ENCODE measurements around the gene DENND1C. TPM values are rescaled to one million over a fixed set of nuclear protein-coding genes. Genes with fewer than 3 reads are reported as not detected.
"Not testable (repeated sequence)": the region's sequence is repeated elsewhere in the genome, so short reads cannot be mapped to it uniquely, and the experiment has no call there.

Gene DENND1C
- polyA plus RNA-seq, 3 donors, result 11.2 to 60.2 (median 20.5) TPM

DNA sequence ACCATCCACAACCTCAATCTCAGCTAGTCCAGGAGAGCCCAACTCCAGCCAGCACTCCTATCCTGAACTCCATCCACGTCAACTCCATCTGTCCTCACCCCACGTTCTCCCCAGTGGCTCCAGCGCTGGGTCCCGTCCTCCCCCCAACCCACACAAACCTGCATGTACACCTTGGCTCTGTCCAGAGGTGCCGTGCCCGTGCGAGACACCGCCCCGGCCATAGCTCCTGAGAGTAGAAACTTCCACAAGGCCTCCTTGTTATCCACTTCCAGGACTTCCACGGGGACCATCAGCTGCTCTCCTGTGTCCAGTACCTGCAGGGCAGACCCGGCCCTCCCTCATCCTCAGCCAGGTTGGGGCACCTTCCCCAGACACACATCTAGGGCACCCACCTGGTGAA is 49.7 kb downstream of the DENND1C start:
- Histone ChIP-seq H3K27ac (ENCODE audit: low read depth in 1 of 2, low read length in 2 of 2) (no peak overlapping the region), H3K9ac (ENCODE audit: insufficient read depth, low read length, poor library complexity, severe bottlenecking) (no peak overlapping the region), H3K9me3 (replicated peaks in 1 of 2; ENCODE audit: control insufficient read depth in 1 of 2, insufficient read depth in 1 of 2, low read length in 2 of 2) (no peaks in the 10 kb centered on the region), H3K4me1 (ENCODE audit: control insufficient read depth in 1 of 2, insufficient read depth in 2 of 2, low read length in 2 of 2) (peaks cover 0 to 5% of the 10 kb centered on the region in 2 donors), H3K79me2 (ENCODE audit: insufficient read depth, low read length) (no peaks in the 10 kb centered on the region), H2AFZ (ENCODE audit: insufficient read depth, low read depth, low read length, poor library complexity, severe bottlenecking) (no peak overlapping the region), H3K4me2 (replicated peaks; ENCODE audit: extremely low read depth, low read length, poor library complexity, severe bottlenecking) (no peak overlapping the region), H3K36me3 (replicated peaks in 1 of 2; ENCODE audit: control insufficient read depth in 1 of 2, insufficient read depth in 2 of 2, low read length in 2 of 2) (no peaks in the 10 kb centered on the region), H3K4me3 (replicated peaks in 1 of 3; ENCODE audit: low read depth in 2 of 3, low read length in 3 of 3) (no peak overlapping the region), H4K20me1 (ENCODE audit: insufficient read depth, low read length) (no peaks in the 10 kb centered on the region), H3K27me3 (ENCODE audit: control insufficient read depth in 2 of 2, insufficient read depth in 2 of 2, low read length in 2 of 2) (no peaks in the 10 kb centered on the region)
- 95% methylated on average over 11 of the region's 11 CpGs for WGBS (ENCODE audit: insufficient coverage)
- H3K36me3 Mint-ChIP-seq, result no peaks in the 10 kb centered on the region
- H3K9me3 Mint-ChIP-seq, result peaks cover 0 to 3% (median 0%) of the 10 kb centered on the region in 7 donors
- H3K27ac Mint-ChIP-seq, result no peak overlapping the region
- H3K4me3 Mint-ChIP-seq, result no peak overlapping the region
- peaks cover 5% of the 10 kb centered on the region for H3K4me1 Mint-ChIP-seq
- no peak for DNase-seq
- TF ChIP-seq, protein P1, sequence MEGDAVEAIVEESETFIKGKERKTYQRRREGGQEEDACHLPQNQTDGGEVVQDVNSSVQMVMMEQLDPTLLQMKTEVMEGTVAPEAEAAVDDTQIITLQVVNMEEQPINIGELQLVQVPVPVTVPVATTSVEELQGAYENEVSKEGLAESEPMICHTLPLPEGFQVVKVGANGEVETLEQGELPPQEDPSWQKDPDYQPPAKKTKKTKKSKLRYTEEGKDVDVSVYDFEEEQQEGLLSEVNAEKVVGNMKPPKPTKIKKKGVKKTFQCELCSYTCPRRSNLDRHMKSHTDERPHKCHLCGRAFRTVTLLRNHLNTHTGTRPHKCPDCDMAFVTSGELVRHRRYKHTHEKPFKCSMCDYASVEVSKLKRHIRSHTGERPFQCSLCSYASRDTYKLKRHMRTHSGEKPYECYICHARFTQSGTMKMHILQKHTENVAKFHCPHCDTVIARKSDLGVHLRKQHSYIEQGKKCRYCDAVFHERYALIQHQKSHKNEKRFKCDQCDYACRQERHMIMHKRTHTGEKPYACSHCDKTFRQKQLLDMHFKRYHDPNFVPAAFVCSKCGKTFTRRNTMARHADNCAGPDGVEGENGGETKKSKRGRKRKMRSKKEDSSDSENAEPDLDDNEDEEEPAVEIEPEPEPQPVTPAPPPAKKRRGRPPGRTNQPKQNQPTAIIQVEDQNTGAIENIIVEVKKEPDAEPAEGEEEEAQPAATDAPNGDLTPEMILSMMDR (IDR thresholded peaks at IDR 0.05), result no peak
- intact Hi-C loops (cut with micrococcal nuclease), result no loop called here
- H3K27me3 Mint-ChIP-seq (ENCODE audit: low read depth in 3 of 3), result peaks cover 4 to 18% (median 14%) of the 10 kb centered on the region in 3 donors

DNA sequence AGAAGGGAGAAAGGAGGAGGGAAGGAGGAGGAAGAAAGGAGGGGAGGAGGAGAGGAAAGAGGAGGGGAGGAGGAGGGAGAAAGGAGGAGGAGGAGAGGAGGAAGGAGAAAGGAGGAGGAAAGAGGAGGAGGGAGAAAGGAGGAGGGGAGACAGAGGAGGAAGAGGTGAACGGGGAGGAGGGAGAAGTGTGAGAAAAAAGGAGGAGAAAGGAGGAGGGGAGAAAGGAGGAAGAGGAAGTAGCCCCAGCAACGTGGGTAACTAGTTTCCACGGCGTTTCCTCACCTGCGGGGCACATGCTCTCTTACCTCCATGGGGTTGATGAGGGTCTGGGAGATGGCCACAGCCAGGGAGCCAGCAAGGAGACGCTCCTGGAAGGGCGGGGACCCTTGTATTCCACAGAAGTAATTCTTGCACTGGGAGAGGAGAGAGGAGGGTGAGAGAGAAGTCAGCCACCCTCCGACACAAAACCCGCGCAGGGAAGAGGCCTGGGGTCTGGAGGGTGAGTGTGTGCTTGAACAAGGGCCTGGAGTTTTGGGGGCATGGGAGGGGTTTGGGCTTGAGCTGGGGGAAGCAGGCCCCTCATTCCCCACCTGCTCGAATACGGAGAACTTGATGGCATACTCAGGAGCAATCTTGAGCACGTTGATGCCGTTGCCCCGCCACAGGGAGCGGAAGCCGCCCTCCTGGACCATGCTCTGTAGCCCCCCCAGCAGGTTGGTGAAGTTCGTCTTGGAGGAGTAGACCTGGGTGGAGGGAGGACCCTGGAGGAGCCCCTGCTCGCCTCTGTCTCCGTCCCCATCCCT is 52.0 kb downstream of the DENND1C start:
- 52% methylated on average over 12 of the region's 20 CpGs for WGBS (ENCODE audit: insufficient coverage)
- Histone ChIP-seq H3K79me2 (ENCODE audit: insufficient read depth, low read length) (no peaks in the 10 kb centered on the region), H3K4me2 (replicated peaks; ENCODE audit: extremely low read depth, low read length, poor library complexity, severe bottlenecking) (no peak overlapping the region), H3K36me3 (replicated peaks in 1 of 2; ENCODE audit: control insufficient read depth in 1 of 2, insufficient read depth in 2 of 2, low read length in 2 of 2) (no peaks in the 10 kb centered on the region), H2AFZ (ENCODE audit: insufficient read depth, low read depth, low read length, poor library complexity, severe bottlenecking) (no peak overlapping the region), H3K9ac (ENCODE audit: insufficient read depth, low read length, poor library complexity, severe bottlenecking) (no peak overlapping the region), H3K27ac (ENCODE audit: low read depth in 1 of 2, low read length in 2 of 2) (no peak overlapping the region), H3K4me1 (ENCODE audit: control insufficient read depth in 1 of 2, insufficient read depth in 2 of 2, low read length in 2 of 2) (peaks cover 6 to 14% of the 10 kb centered on the region in 2 donors), H3K27me3 (ENCODE audit: control insufficient read depth in 2 of 2, insufficient read depth in 2 of 2, low read length in 2 of 2) (no peaks in the 10 kb centered on the region), H3K4me3 (replicated peaks in 1 of 3; ENCODE audit: low read depth in 2 of 3, low read length in 3 of 3) (no peak overlapping the region), H4K20me1 (ENCODE audit: insufficient read depth, low read length) (no peaks in the 10 kb centered on the region), H3K9me3 (replicated peaks in 1 of 2; ENCODE audit: control insufficient read depth in 1 of 2, insufficient read depth in 1 of 2, low read length in 2 of 2) (no peaks in the 10 kb centered on the region)
- Mint-ChIP-seq H3K4me1 (peaks cover 14% of the 10 kb centered on the region), H3K27ac (peak overlapping the region in 1 of 7 donors; percentile 69), H3K36me3 (no peaks in the 10 kb centered on the region), H3K4me3 (no peak overlapping the region), H3K9me3 (peaks cover 0 to 6% (median 3%) of the 10 kb centered on the region in 7 donors), H3K27me3 (ENCODE audit: low read depth in 3 of 3) (peaks cover 4 to 14% (median 12%) of the 10 kb centered on the region in 3 donors)
- intact Hi-C loops (cut with micrococcal nuclease), result loop anchor here (5.0 to 10.0 kb wide), 4 partner anchors 55 to 525 kb away; partner anchors contain the start of genes ALKBH7 (in 2 of the 2), GPR108 (in 1 of the 2), NDUFA11 (in 1 of the 2) and PSPN (in 1 of the 2)
- no peak for DNase-seq
- TF ChIP-seq, protein P1 (IDR thresholded peaks at IDR 0.05), result no peak

DNA sequence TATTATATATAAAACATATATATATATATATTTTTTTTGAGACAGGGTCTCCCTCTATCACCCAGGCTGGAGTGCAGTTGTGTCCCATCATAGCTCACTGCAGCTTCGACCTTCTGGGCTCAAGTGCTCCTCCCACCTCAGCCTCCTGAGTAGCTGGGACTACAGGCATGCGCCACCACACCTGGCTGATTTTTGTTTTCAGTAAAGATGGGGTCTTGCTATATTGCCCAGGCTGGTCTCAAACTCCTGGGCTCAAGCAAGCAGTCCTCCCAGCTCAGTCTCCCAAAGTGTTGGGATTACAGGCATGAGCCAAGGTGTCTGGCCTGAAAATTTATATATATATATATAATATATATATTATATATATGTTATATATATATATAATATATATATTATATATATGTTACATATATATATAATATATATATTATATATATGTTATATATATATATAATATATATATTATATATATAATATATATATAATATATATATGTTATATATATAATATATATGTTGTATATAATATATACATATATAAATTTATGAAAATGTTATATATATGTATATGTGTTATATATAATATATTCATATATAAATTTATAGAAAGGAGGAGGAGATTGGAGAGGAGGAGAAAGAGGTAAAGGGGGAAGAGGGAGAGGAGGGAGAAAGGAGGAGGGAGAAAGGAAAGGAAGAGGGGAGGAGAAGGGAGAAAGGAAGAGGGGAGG is 52.7 kb downstream of the DENND1C start:
- H3K9me3 ChIP-seq (replicated peaks in 1 of 2; ENCODE audit: control insufficient read depth in 1 of 2, insufficient read depth in 1 of 2, low read length in 2 of 2); H3K36me3 ChIP-seq (replicated peaks in 1 of 2; ENCODE audit: control insufficient read depth in 1 of 2, insufficient read depth in 2 of 2, low read length in 2 of 2); H3K27ac ChIP-seq (ENCODE audit: low read depth in 1 of 2, low read length in 2 of 2); DNase-seq; H3K9ac ChIP-seq (ENCODE audit: insufficient read depth, low read length, poor library complexity, severe bottlenecking); H3K4me3 Mint-ChIP-seq; H3K4me2 ChIP-seq (replicated peaks; ENCODE audit: extremely low read depth, low read length, poor library complexity, severe bottlenecking); H2AFZ ChIP-seq (ENCODE audit: insufficient read depth, low read depth, low read length, poor library complexity, severe bottlenecking); H3K36me3 Mint-ChIP-seq; H3K79me2 ChIP-seq (ENCODE audit: insufficient read depth, low read length); H3K27ac Mint-ChIP-seq; H3K9me3 Mint-ChIP-seq; H4K20me1 ChIP-seq (ENCODE audit: insufficient read depth, low read length); H3K4me3 ChIP-seq (replicated peaks in 1 of 3; ENCODE audit: low read depth in 2 of 3, low read length in 3 of 3); H3K27me3 ChIP-seq (ENCODE audit: control insufficient read depth in 2 of 2, insufficient read depth in 2 of 2, low read length in 2 of 2): not testable (repeated sequence)
- intact Hi-C loops (cut with micrococcal nuclease), result loop anchor here (5.0 to 10.0 kb wide), 4 partner anchors 54 to 524 kb away; partner anchors contain the start of genes ALKBH7 (in 2 of the 2), GPR108 (in 1 of the 2), NDUFA11 (in 1 of the 2) and PSPN (in 1 of the 2)
- peaks cover 9 to 17% of the 10 kb centered on the region in 2 donors for H3K4me1 ChIP-seq (ENCODE audit: control insufficient read depth in 1 of 2, insufficient read depth in 2 of 2, low read length in 2 of 2)
- 100% methylated on average over 1 of the region's 2 CpGs for WGBS (ENCODE audit: insufficient coverage)
- Mint-ChIP-seq H3K4me1 (peaks cover 14% of the 10 kb centered on the region), H3K27me3 (ENCODE audit: low read depth in 3 of 3) (peaks cover 4 to 14% (median 12%) of the 10 kb centered on the region in 3 donors)

Data from CD14-positive monocyte (primary cell).